Measurements from ENCODE around the gene ODF2.
A peak's percentile ranks its signal among the peaks of the same experiment; 100 is the strongest.
"Not testable (repeated sequence)": the region's sequence is repeated elsewhere in the genome, so short reads cannot be mapped to it uniquely, and the experiment has no call there.

Gene ODF2

DNA sequence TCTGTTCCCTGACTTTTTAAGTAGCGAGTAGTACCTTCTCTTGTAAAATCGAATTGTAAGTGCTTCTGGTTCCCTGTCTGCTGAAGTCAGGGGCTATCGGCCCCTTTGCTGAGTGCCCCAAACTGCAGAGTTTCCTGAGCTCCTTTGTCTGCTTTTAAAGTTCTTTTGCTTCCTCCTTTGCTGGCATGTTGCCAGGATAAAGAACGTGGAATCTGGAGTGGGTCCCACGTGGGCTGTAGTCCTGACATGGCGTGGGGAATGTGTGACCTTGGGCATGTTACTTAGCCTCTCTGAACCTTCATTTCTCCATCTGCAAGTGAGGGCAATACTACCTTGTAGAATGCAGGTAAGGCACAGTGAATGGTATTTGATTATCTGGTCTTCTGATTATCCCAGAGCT, 13.7 kb upstream of the ODF2 start:
- no peak overlapping the region for H3K27ac ChIP-seq

DNA sequence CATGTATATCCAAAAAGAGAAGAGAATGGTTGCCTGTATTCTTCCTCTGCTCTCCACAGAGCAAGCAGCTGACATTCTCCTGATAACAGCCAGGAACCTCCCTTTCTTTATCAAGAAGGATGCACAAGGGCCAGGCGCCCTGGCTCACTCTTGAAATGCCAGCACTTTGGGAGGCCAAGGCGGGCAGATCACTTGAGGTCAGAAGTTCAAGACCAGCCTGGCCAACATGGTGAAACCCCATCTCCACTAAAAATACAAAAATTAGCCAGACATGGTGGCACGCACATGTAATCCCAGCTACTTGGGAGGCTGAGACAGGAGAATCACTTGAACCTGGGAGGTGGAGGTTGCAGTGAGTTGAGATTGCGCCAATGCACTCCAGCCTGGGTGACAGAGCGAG, 9.3 kb upstream of the ODF2 start:
- not testable (repeated sequence) for H3K27ac ChIP-seq

More for the DNA sequence above, 13.7 kb upstream of the ODF2 start:
- TF ChIP-seq, protein P1, sequence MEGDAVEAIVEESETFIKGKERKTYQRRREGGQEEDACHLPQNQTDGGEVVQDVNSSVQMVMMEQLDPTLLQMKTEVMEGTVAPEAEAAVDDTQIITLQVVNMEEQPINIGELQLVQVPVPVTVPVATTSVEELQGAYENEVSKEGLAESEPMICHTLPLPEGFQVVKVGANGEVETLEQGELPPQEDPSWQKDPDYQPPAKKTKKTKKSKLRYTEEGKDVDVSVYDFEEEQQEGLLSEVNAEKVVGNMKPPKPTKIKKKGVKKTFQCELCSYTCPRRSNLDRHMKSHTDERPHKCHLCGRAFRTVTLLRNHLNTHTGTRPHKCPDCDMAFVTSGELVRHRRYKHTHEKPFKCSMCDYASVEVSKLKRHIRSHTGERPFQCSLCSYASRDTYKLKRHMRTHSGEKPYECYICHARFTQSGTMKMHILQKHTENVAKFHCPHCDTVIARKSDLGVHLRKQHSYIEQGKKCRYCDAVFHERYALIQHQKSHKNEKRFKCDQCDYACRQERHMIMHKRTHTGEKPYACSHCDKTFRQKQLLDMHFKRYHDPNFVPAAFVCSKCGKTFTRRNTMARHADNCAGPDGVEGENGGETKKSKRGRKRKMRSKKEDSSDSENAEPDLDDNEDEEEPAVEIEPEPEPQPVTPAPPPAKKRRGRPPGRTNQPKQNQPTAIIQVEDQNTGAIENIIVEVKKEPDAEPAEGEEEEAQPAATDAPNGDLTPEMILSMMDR (conservative IDR thresholded peaks at IDR 0.05): no peak

DNA sequence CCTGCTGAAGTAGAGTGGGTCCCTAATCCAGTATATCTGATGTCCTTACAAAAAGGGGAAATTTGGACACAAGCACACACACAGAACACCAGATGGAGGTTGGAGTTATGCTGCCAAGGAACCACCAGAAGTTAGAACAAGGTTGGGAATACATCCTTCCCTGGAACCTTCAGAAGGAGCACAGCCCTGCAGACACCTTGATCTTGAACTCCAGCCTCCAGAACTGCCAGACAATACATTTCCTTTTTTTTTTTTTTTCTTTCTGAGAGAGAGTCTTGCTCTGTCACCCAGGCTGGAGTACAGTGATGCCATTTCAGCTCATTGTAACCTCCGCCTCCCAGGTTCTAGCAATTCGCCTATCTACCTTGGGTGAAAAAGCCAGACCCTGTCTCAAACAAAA, 7.1 kb upstream of the ODF2 start:
- TF ChIP-seq, protein P1 (conservative IDR thresholded peaks at IDR 0.05): no peak
- no peak overlapping the region for H3K27ac ChIP-seq

DNA sequence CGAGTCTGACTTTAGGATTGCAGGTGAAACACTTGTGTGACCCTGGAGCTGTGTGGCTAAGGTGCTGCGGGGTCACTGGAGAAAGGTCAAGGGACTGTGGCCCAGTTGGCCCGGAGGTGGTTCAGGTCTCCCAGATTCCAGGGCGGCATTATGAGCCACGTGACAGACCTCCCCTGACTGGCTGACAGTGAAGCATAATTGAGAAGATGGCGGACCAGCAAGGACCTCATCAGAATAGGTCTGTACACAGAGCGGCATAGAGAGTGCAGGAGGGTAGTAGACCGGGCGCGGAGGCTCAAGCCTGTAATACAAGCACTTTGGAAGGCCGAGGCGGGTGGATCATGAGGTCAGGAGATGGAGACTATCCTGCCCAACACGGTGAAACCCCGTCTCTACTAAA, 815 bp upstream of the ODF2 start:
- TF ChIP-seq, protein P1 (conservative IDR thresholded peaks at IDR 0.05): no peak
- H3K27ac ChIP-seq: peak overlapping the region; percentile 81

DNA sequence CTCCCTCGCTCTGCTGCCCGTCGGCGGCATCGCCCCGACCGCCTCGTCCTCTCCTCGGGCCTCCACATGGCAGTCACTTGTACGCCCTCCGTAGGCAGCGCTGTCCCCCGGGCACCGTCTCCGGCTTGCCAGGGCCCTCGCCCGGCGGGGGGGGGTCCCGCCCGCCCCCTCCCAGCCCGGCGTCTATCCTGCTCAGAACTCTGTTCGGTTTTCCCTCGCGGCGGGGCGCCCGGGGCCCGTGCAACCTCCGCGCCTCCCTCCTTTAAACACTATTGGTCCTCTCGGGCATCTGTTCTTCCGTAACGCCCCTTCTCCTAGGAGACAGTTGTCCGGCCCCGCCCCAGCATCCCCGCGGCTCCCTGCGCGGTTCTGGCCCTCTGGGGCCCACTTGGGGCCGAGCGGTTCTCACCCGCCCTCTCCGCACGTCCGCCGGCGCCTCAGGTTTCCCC, 831 bp downstream of the ODF2 start:
- TF ChIP-seq, protein P1 (conservative IDR thresholded peaks at IDR 0.05): no peak
- H3K27ac ChIP-seq: peak overlapping the region; percentile 81

DNA sequence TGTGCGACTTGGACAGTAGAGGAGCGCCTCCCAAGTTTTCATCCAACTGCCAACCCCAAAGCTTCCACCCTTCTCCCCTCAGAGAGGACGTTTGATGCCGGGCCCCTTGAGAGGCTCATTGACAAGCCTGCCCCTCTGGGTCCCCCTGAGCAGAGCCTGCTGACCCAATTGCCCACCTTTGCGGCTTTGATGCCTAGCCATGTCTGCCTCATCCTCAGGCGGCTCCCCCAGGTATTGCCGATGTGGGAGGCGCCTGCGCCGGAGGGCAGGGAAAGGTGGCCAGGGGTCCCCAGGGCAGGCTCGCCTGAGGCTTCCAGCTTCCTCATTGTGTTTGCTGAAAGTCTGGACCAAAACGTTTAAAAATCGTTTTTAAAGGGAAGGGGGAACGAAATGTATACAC, 1.4 kb downstream of the ODF2 start:
- TF ChIP-seq, protein P1 (conservative IDR thresholded peaks at IDR 0.05): no peak
- peak overlapping the region; percentile 81; the same call in 1 of the 2 replicates for H3K27ac ChIP-seq

DNA sequence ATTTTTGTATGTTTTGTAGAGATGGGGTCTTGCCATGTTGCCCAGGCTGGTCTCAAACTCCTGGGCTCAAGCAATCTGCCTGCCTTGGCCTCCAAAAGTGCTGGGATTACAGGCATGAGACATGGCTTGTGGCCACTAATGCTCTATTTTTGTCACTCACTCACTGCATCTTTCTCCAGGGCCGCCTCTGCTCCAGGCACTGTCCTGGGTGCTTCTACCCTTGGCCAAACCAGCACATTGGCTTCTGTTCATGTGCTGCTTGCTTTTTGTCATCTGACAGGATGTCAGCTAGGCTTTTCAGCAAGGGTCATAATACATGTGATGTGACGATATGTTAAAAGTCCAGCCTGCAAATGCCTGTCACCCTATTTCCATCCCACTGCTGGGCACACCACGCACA, 3.2 kb downstream of the ODF2 start:
- no peak overlapping the region for H3K27ac ChIP-seq
- TF ChIP-seq, protein P1 (conservative IDR thresholded peaks at IDR 0.05): no peak

DNA sequence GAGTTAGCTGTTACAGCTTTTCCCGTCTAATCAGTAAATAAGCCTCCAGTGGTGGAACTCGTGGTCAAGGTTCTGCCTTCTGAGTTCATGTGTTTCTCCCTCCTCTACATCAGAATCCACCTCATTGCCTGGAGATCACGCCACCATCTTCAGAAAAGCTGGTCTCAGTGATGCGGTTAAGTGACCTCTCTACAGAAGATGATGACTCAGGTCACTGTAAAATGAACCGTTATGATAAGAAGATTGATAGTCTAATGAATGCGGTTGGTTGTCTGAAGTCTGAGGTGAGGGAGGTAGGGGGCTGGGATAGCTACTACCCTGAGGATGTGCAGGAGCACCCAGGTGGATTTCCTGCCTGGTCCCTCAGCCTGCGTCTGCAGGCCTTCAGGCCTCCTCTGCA, 13.3 kb downstream of the ODF2 start:
- no peak overlapping the region for H3K27ac ChIP-seq
- TF ChIP-seq, protein P1 (conservative IDR thresholded peaks at IDR 0.05): no peak

Measured in VCaP (cell line).